Neural progenitor cell (in vitro differentiated cells): ENCODE measurements around the gene MCTP2. TPM values are rescaled to one million over a fixed set of nuclear protein-coding genes. Genes with fewer than 3 reads are reported as not detected.
A peak's percentile ranks its signal among the peaks of the same experiment; 100 is the strongest.

Experiments used
- DNase-seq: peaks from one replicate; pipeline ENCODE4 v3.0.0-alpha.2; 2016; ENCODE audit warnings: low spot score
- H2AFZ ChIP-seq: fragments of 200-600 bp; sonication (generic); replicated peaks from 2 replicates; pipeline ENCODE4 v1.6.1; 2016; ENCODE audit warnings: antibody characterized with exemption
- H3F3A ChIP-seq: fragments of 200-600 bp; sonication (generic); 2 replicates; pipeline ENCODE4 v1.6.1; 2016; ENCODE audit warnings: antibody characterized with exemption, low read depth
- H3K27ac ChIP-seq: fragments of 200-600 bp; sonication (generic); 2 replicates; pipeline ENCODE4 v1.5.1; 2016; ENCODE audit warnings: mild to moderate bottlenecking
- H3K27me3 ChIP-seq: fragments of 200-600 bp; sonication (generic); 2 replicates; pipeline ENCODE4 v1.6.1; 2016; ENCODE audit warnings: mild to moderate bottlenecking, moderate library complexity
- H3K36me3 ChIP-seq: fragments of 200-600 bp; sonication (generic); 2 replicates; pipeline ENCODE4 v1.5.1; 2016
- H3K4me1 ChIP-seq: fragments of 200-600 bp; sonication (generic); 2 replicates; pipeline ENCODE4 v1.6.1; 2016; ENCODE audit warnings: mixed run types
- H3K4me2 ChIP-seq: fragments of 200-600 bp; sonication (generic); 2 replicates; pipeline ENCODE4 v1.6.1; 2016
- H3K4me3 ChIP-seq: fragments of 200-600 bp; sonication (generic); 2 replicates; pipeline ENCODE4 v1.5.1; 2016
- H3K79me2 ChIP-seq: fragments of 200-600 bp; sonication (generic); 2 replicates; pipeline ENCODE4 v1.6.1; 2016; ENCODE audit warnings: low read depth
- H3K9ac ChIP-seq: fragments of 200-600 bp; sonication (generic); 2 replicates; pipeline ENCODE4 v1.6.1; 2016
- H3K9me3 ChIP-seq: fragments of 200-600 bp; sonication (generic); 2 replicates; pipeline ENCODE4 v1.5.1; 2016; ENCODE audit warnings: low read depth
- H4K20me1 ChIP-seq: fragments of 200-600 bp; sonication (generic); 2 replicates; pipeline ENCODE4 v1.6.1; 2016; ENCODE audit warnings: low read depth
- H3K27ac Mint-ChIP-seq: 3 replicates; pipeline ENCODE4 v1.8.0; 2021; ENCODE audit warnings: mixed read lengths
- H3K27me3 Mint-ChIP-seq: 2 replicates; pipeline ENCODE4 v1.8.0; 2022; ENCODE audit warnings: low read depth, mild to moderate bottlenecking, inconsistent platforms, moderate library complexity, mixed read lengths; ENCODE audit not compliant: insufficient read depth
- H3K36me3 Mint-ChIP-seq: 3 replicates; pipeline ENCODE4 v1.8.0; 2021; ENCODE audit warnings: mixed read lengths
- H3K4me1 Mint-ChIP-seq: 3 replicates; pipeline ENCODE4 v1.8.0; 2021; ENCODE audit warnings: mixed read lengths
- H3K4me3 Mint-ChIP-seq: 3 replicates; pipeline ENCODE4 v1.8.0; 2021; ENCODE audit warnings: mild to moderate bottlenecking, moderate library complexity, mixed read lengths
- H3K9me3 Mint-ChIP-seq: 3 replicates; pipeline ENCODE4 v1.8.0; 2020; ENCODE audit warnings: mixed read lengths
- CTCF ChIP-seq: fragments of 200-600 bp; sonication (generic); IDR thresholded peaks from 2 replicates; pipeline ENCODE4 v1.5.1; 2017; ENCODE audit warnings: antibody characterized with exemption, mild to moderate bottlenecking
- EZH2 ChIP-seq: fragments of 200-600 bp; sonication (generic); IDR thresholded peaks from 2 replicates; pipeline ENCODE4 v1.6.1; 2017; ENCODE audit warnings: antibody characterized with exemption, mild to moderate bottlenecking, moderate library complexity
- EZH2phosphoT487 ChIP-seq: fragments of 200-600 bp; sonication (generic); IDR thresholded peaks from 2 replicates; pipeline ENCODE4 v1.6.1; 2017; ENCODE audit warnings: antibody characterized with exemption
- total RNA-seq: library from RNA; depleted of rRNA; stranded (reverse); fragments of >200 nt; gene quantifications from 2 replicates; pipeline ENCODE4 v1.2.3, GENCODE V29; 2015; ENCODE audit warnings: low replicate concordance

Gene MCTP2
- total RNA-seq, 1 donor from 2014 or later: 0.17 TPM

DNA sequence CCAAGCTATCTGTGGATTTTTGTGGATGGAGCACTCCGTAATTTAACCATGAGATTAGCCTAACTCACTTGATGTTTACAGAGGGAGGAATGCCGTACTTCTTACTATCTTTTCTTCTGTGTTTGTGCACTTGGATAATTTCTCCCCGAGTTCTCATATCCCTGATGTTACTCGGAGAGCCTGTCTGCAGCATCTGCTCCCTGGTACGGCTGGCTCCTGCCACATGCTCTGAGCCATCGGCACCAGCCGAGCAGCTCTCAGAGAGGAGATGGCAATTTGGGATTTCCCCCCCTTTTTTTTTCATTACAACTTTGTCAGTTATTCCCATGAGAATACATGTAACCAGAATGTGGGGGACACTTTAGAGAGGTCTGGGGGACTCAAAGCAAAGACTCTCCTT is 155.0 kb downstream of the MCTP2 start:
- H2AFZ ChIP-seq: peak overlapping the region; percentile 5
- H4K20me1 ChIP-seq: no peaks in the 10 kb centered on the region
- H3K4me3 Mint-ChIP-seq: no peak overlapping the region
- H3K27me3 Mint-ChIP-seq: no peaks in the 10 kb centered on the region
- TF ChIP-seq CTCF (no peak), EZH2phosphoT487 (no peak), EZH2 (no peak)
- H3K27ac Mint-ChIP-seq: no peak overlapping the region
- H3K79me2 ChIP-seq: no peaks in the 10 kb centered on the region
- H3K27me3 ChIP-seq: no peaks in the 10 kb centered on the region
- H3K4me1 ChIP-seq: no peaks in the 10 kb centered on the region
- H3K4me3 ChIP-seq: no peak overlapping the region
- no peak overlapping the region for H3K4me2 ChIP-seq
- no peaks in the 10 kb centered on the region for H3F3A ChIP-seq
- no peak overlapping the region for H3K27ac ChIP-seq
- H3K9me3 Mint-ChIP-seq: no peaks in the 10 kb centered on the region
- H3K36me3 ChIP-seq: no peaks in the 10 kb centered on the region
- H3K36me3 Mint-ChIP-seq: no peaks in the 10 kb centered on the region
- no peaks in the 10 kb centered on the region for H3K9me3 ChIP-seq
- no peak for DNase-seq
- no peak overlapping the region for H3K9ac ChIP-seq
- H3K4me1 Mint-ChIP-seq: no peaks in the 10 kb centered on the region

GRCh38 chr15:94387442-94387841 is 156.1 kb downstream of the MCTP2 start:
- no peaks in the 10 kb centered on the region for H4K20me1 ChIP-seq
- H3K27me3 Mint-ChIP-seq: no peaks in the 10 kb centered on the region
- no peak overlapping the region for H3K4me2 ChIP-seq

GRCh38 chr15:94387849-94388441 is 156.6 kb downstream of the MCTP2 start:
- H3K4me1 Mint-ChIP-seq: no peaks in the 10 kb centered on the region
- no peak overlapping the region for H3K4me3 Mint-ChIP-seq
- H3K27me3 ChIP-seq: no peaks in the 10 kb centered on the region
- no peak overlapping the region for H3K27ac ChIP-seq
- no peak overlapping the region for H3K4me3 ChIP-seq
- no peaks in the 10 kb centered on the region for H3K27me3 Mint-ChIP-seq
- H3K4me2 ChIP-seq: no peak overlapping the region
- H2AFZ ChIP-seq: no peak overlapping the region
- no peaks in the 10 kb centered on the region for H3K9me3 Mint-ChIP-seq
- no peaks in the 10 kb centered on the region for H3K36me3 ChIP-seq
- no peaks in the 10 kb centered on the region for H4K20me1 ChIP-seq
- H3K79me2 ChIP-seq: no peaks in the 10 kb centered on the region
- no peaks in the 10 kb centered on the region for H3F3A ChIP-seq
- H3K9me3 ChIP-seq: no peaks in the 10 kb centered on the region
- H3K9ac ChIP-seq: no peak overlapping the region
- TF ChIP-seq CTCF (no peak), EZH2 (no peak), EZH2phosphoT487 (no peak)
- H3K27ac Mint-ChIP-seq: no peak overlapping the region
- no peaks in the 10 kb centered on the region for H3K36me3 Mint-ChIP-seq
- no peak for DNase-seq
- H3K4me1 ChIP-seq: no peaks in the 10 kb centered on the region

More at GRCh38 chr15:94387442-94387841, 156.1 kb downstream of the MCTP2 start:
- Mint-ChIP-seq H3K9me3 (no peaks in the 10 kb centered on the region), H3K36me3 (no peaks in the 10 kb centered on the region), H3K4me1 (no peaks in the 10 kb centered on the region), H3K27ac (no peak overlapping the region), H3K4me3 (no peak overlapping the region)
- no peaks in the 10 kb centered on the region for H3K79me2 ChIP-seq
- H3F3A ChIP-seq: no peaks in the 10 kb centered on the region
- H3K4me3 ChIP-seq: no peak overlapping the region
- no peaks in the 10 kb centered on the region for H3K27me3 ChIP-seq
- no peaks in the 10 kb centered on the region for H3K36me3 ChIP-seq
- TF ChIP-seq CTCF (no peak), EZH2 (no peak), EZH2phosphoT487 (no peak)
- H3K9ac ChIP-seq: no peak overlapping the region
- DNase-seq: no peak
- H3K9me3 ChIP-seq: no peaks in the 10 kb centered on the region
- H3K4me1 ChIP-seq: no peaks in the 10 kb centered on the region
- no peak overlapping the region for H2AFZ ChIP-seq
- H3K27ac ChIP-seq: no peak overlapping the region
